SK-N-MC (cell line): Measurements from ENCODE around the gene DACT3.
"Not testable (repeated sequence)": the region's sequence is repeated elsewhere in the genome, so short reads cannot be mapped to it uniquely, and the experiment has no call there.

Experiments
- DNase-seq: peaks from one replicate; pipeline ENCODE4 v3.0.0-alpha.2; 2011; ENCODE audit warnings: low read depth, low spot score
- H3K27ac ChIP-seq: fragments of 200-600 bp; sonication (generic); 2 replicates; pipeline ENCODE4 v1.5.1; 2016; ENCODE audit warnings: mixed run types
- H3K36me3 ChIP-seq: fragments of 200-600 bp; sonication (generic); 2 replicates; pipeline ENCODE4 v1.6.1; 2017; ENCODE audit warnings: antibody characterized with exemption, low read length, mixed read lengths; ENCODE audit not compliant: insufficient read depth
- H3K4me3 ChIP-seq: fragments of 200-600 bp; sonication (generic); 2 replicates; pipeline ENCODE4 v1.5.1; 2016
- H3K9ac ChIP-seq: fragments of 200-600 bp; sonication (generic); 2 replicates; pipeline ENCODE4 v1.8.0; 2017; ENCODE audit warnings: mixed run types, mixed read lengths; ENCODE audit not compliant: insufficient read length
- H3K9me3 ChIP-seq: fragments of 200-600 bp; sonication (generic); 2 replicates; pipeline ENCODE4 v1.6.1; 2017; ENCODE audit warnings: low read depth, mild to moderate bottlenecking, antibody characterized with exemption, low read length, moderate library complexity, mixed read lengths
- EZH2 ChIP-seq: fragments of 200-600 bp; sonication (generic); IDR thresholded peaks from one replicate; pipeline ENCODE4 v1.6.1; 2017; ENCODE audit warnings: antibody characterized with exemption
- FOXP2 ChIP-seq: optimal IDR thresholded peaks from 2 replicates; pipeline ENCODE3; 2011; ENCODE audit warnings: mild to moderate bottlenecking, moderate library complexity; ENCODE audit not compliant: insufficient read depth; ENCODE audit errors: extremely low read length, control extremely low read depth
- POLR2AphosphoS5 ChIP-seq: IDR thresholded peaks from 2 replicates; pipeline ENCODE4 v1.6.1; 2012; ENCODE audit warnings: mild to moderate bottlenecking, low read depth, low read length, borderline replicate concordance

DACT3 gene

GRCh38 chr19:46630586-46631205 lies 30.3 kb downstream of the DACT3 start:
- TF ChIP-seq FOXP2 (no peak), EZH2 (no peak)
- no peak for DNase-seq
- Histone ChIP-seq H3K4me3 (no peak overlapping the region), H3K36me3 (no peaks in the 10 kb centered on the region), H3K9me3 (no peaks in the 10 kb centered on the region), H3K27ac (no peak overlapping the region), H3K9ac (no peak overlapping the region)

GRCh38 chr19:46629546-46630025 lies 31.4 kb downstream of the DACT3 start:
- no peak for TF ChIP-seq FOXP2
- no peaks in the 10 kb centered on the region for H3K9me3 ChIP-seq
- no peak overlapping the region for H3K27ac ChIP-seq
- no peaks in the 10 kb centered on the region for H3K36me3 ChIP-seq
- no peak overlapping the region for H3K4me3 ChIP-seq
- no peak overlapping the region for H3K9ac ChIP-seq
- no peak for DNase-seq

- not testable (repeated sequence) for H3K27ac ChIP-seq, DNase-seq, H3K9me3 ChIP-seq, H3K4me3 ChIP-seq, H3K36me3 ChIP-seq, H3K9ac ChIP-seq
Observed at GRCh38 chr19:46628970-46629369, 32.0 kb downstream of the DACT3 start.

- no peak overlapping the region for H3K4me3 ChIP-seq
- no peaks in the 10 kb centered on the region for H3K36me3 ChIP-seq
- DNase-seq, result no peak
- H3K27ac ChIP-seq, result no peak overlapping the region
- H3K9me3 ChIP-seq, result no peaks in the 10 kb centered on the region
- TF ChIP-seq EZH2 (no peak), FOXP2 (no peak), POLR2AphosphoS5 (no peak)
- no peak overlapping the region for H3K9ac ChIP-seq
Observed at GRCh38 chr19:46626446-46626845, 34.5 kb downstream of the DACT3 start.

- H3K27ac ChIP-seq, result no peak overlapping the region
- H3K9ac ChIP-seq, result no peak overlapping the region
Observed at GRCh38 chr19:46625731-46626130, 35.3 kb downstream of the DACT3 start.

GRCh38 chr19:46624958-46625661 lies 35.9 kb downstream of the DACT3 start, which contains the start of gene PTGIR:
TSS of gene PTGIR (minus strand) at chr19:46625089. CDS start at chr19:46624225, 864 bp downstream.
- TF ChIP-seq EZH2 (no peak), POLR2AphosphoS5 (no peak), FOXP2 (no peak)
- Histone ChIP-seq H3K36me3 (no peaks in the 10 kb centered on the region), H3K27ac (no peak within 1 kb of the TSS), H3K4me3 (no peak within 1 kb of the TSS), H3K9ac (no peak within 1 kb of the TSS), H3K9me3 (no peaks in the 10 kb centered on the region)
- DNase-seq, result no peak

More at GRCh38 chr19:46625731-46626130, 35.3 kb downstream of the DACT3 start:
- TF ChIP-seq POLR2AphosphoS5 (no peak), FOXP2 (no peak), EZH2 (no peak)
- Histone ChIP-seq H3K36me3 (no peaks in the 10 kb centered on the region), H3K4me3 (no peak overlapping the region), H3K9me3 (no peaks in the 10 kb centered on the region)
- no peak for DNase-seq

- Histone ChIP-seq H3K36me3 (no peaks in the 10 kb centered on the region), H3K9me3 (no peaks in the 10 kb centered on the region), H3K9ac (no peak overlapping the region), H3K27ac (no peak overlapping the region), H3K4me3 (no peak overlapping the region)
- TF ChIP-seq FOXP2, result no peak
- no peak for TF ChIP-seq EZH2
- no peak for TF ChIP-seq POLR2AphosphoS5
- no peak for DNase-seq
Observed at GRCh38 chr19:46623915-46624502, 37.0 kb downstream of the DACT3 start.

- no peak for DNase-seq
- no peak overlapping the region for H3K4me3 ChIP-seq
- TF ChIP-seq EZH2 (no peak), FOXP2 (no peak), POLR2AphosphoS5 (no peak)
- H3K27ac ChIP-seq, result no peak overlapping the region
- no peak overlapping the region for H3K9ac ChIP-seq
- no peaks in the 10 kb centered on the region for H3K36me3 ChIP-seq
- H3K9me3 ChIP-seq, result no peaks in the 10 kb centered on the region
Observed at GRCh38 chr19:46622118-46622446, 38.9 kb downstream of the DACT3 start.
